IMR-90 (cell line): ENCODE results near the gene DBNDD1. TPM values are rescaled to one million over a fixed set of nuclear protein-coding genes. Genes with fewer than 3 reads are reported as not detected.

Source experiments
- ATAC-seq: fragments of 200-7000 bp; cut with Tn5 transposase; 2 replicates; pipeline ENCODE4 v1.9.1; 2020; ENCODE audit warnings: low read depth, mild to moderate bottlenecking, moderate library complexity
- BruUV-seq: library from RNA; stranded (reverse); fragments of 400-500 nt; replicated peaks from 2 replicates; lab custom pipeline; 2021; lab: Mats Ljungman, UMichigan
- CTCF ChIA-PET: fragments of 300-600 bp; formaldehyde crosslinking; extraction: SDS; loops from one replicate; lab custom pipeline; 2021; ENCODE audit warnings: antibody characterized with exemption; lab: Yijun Ruan, JAX
- POLR2A ChIA-PET: fragments of 300-600 bp; sonication (Branson Sonifier 250); formaldehyde crosslinking; loops from one replicate; lab custom pipeline; 2022; ENCODE audit warnings: antibody characterized with exemption; ENCODE audit not compliant: unreplicated experiment; lab: Charles Lee
- DNase-seq: peaks from one replicate; pipeline ENCODE4 v3.0.0; 2013
- H2AFZ ChIP-seq: replicated peaks from 2 replicates; pipeline ENCODE3; 2013; ENCODE audit warnings: low read length, mild to moderate bottlenecking; ENCODE audit not compliant: poor library complexity
- H2AK5ac ChIP-seq: 2 replicates; pipeline ENCODE4 v1.6.1; 2013; ENCODE audit warnings: low read depth, low read length, inconsistent platforms
- H2AK9ac ChIP-seq: replicated peaks from 2 replicates; pipeline ENCODE3; 2013; ENCODE audit warnings: mild to moderate bottlenecking, low read depth, low read length, moderate library complexity; ENCODE audit not compliant: poor library complexity
- H2BK120ac ChIP-seq: 2 replicates; pipeline ENCODE4 v1.6.1; 2013; ENCODE audit warnings: low read depth, low read length, inconsistent platforms
- H2BK15ac ChIP-seq: 3 replicates; pipeline ENCODE4 v1.6.1; 2013; ENCODE audit warnings: low read depth, low read length, inconsistent platforms
- H2BK20ac ChIP-seq: 2 replicates; pipeline ENCODE4 v1.6.1; 2013; ENCODE audit warnings: low read depth, mild to moderate bottlenecking, inconsistent platforms, low read length, moderate library complexity
- H2BK5ac ChIP-seq: 2 replicates; pipeline ENCODE4 v1.6.1; 2013; ENCODE audit warnings: mild to moderate bottlenecking, low read depth, low read length, inconsistent platforms; ENCODE audit not compliant: poor library complexity, severe bottlenecking
- H3K14ac ChIP-seq: replicated peaks from 2 replicates; pipeline ENCODE4 v1.6.1; 2013; ENCODE audit warnings: low read depth, low read length, inconsistent platforms
- H3K18ac ChIP-seq: 2 replicates; pipeline ENCODE4 v1.6.1; 2013; ENCODE audit warnings: low read depth, low read length, control low read depth
- H3K23ac ChIP-seq: 2 replicates; pipeline ENCODE4 v1.6.1; 2013; ENCODE audit warnings: low read depth, low read length, inconsistent platforms
- H3K27ac ChIP-seq: 2 replicates; pipeline ENCODE4 v1.5.1; 2013; ENCODE audit warnings: mild to moderate bottlenecking, control low read depth, low read length; ENCODE audit not compliant: insufficient read depth
- H3K27me3 ChIP-seq: 2 replicates; pipeline ENCODE4 v1.6.1; 2013; ENCODE audit warnings: low read length; ENCODE audit not compliant: control insufficient read depth, insufficient read depth
- H3K36me3 ChIP-seq: 2 replicates; pipeline ENCODE4 v1.6.1; 2013; ENCODE audit warnings: low read length, mixed read lengths; ENCODE audit not compliant: control insufficient read depth, insufficient read depth
- H3K4ac ChIP-seq: 2 replicates; pipeline ENCODE4 v1.6.1; 2013; ENCODE audit warnings: low read depth, low read length, inconsistent platforms
- H3K4me1 ChIP-seq: 2 replicates; pipeline ENCODE4 v1.6.1; 2013; ENCODE audit warnings: low read length, mixed read lengths; ENCODE audit not compliant: control insufficient read depth, insufficient read depth
- H3K4me2 ChIP-seq: 2 replicates; pipeline ENCODE4 v1.6.1; 2013; ENCODE audit warnings: low read depth, mild to moderate bottlenecking, control low read depth, low read length, moderate library complexity
- H3K4me3 ChIP-seq: 2 replicates; pipeline ENCODE4 v1.5.1; 2013; ENCODE audit warnings: low read depth, mild to moderate bottlenecking, control low read depth, low read length, moderate library complexity; ENCODE audit not compliant: insufficient read depth
- H3K56ac ChIP-seq: 2 replicates; pipeline ENCODE4 v1.6.1; 2013; ENCODE audit warnings: low read length, inconsistent platforms; ENCODE audit not compliant: insufficient read depth; ENCODE audit errors: extremely low read depth
- H3K79me1 ChIP-seq, 2 experiments: 2 replicates each; pipeline ENCODE4 v1.6.1; 2013; ENCODE audit warnings: low read length in 2 of 2, inconsistent platforms in 1 of 2, low read depth in 1 of 2
- H3K9ac ChIP-seq: 2 replicates; pipeline ENCODE4 v1.6.1; 2013; ENCODE audit warnings: low read depth, low read length, control low read depth
- H3K9me1 ChIP-seq: 2 replicates; pipeline ENCODE4 v1.6.1; 2013; ENCODE audit warnings: low read length, inconsistent platforms; ENCODE audit not compliant: insufficient read depth
- H3K9me3 ChIP-seq: 2 replicates; pipeline ENCODE4 v1.6.1; 2013; ENCODE audit warnings: low read length; ENCODE audit not compliant: control insufficient read depth, insufficient read depth
- H4K20me1 ChIP-seq: 2 replicates; pipeline ENCODE4 v1.6.1; 2013; ENCODE audit warnings: low read length, inconsistent platforms; ENCODE audit not compliant: insufficient read depth
- H4K5ac ChIP-seq: 2 replicates; pipeline ENCODE4 v1.6.1; 2013; ENCODE audit warnings: mild to moderate bottlenecking, low read depth, low read length, control low read depth
- H4K8ac ChIP-seq, 2 experiments: 2 replicates each; pipeline ENCODE4 v1.6.1; 2013; ENCODE audit warnings: low read depth in 2 of 2, low read length in 2 of 2, control low read depth in 1 of 2, inconsistent platforms in 1 of 2
- H4K91ac ChIP-seq: 2 replicates; pipeline ENCODE4 v1.6.1; 2013; ENCODE audit warnings: low read depth, low read length, inconsistent platforms; ENCODE audit not compliant: insufficient read depth
- CTCF ChIP-seq: conservative IDR thresholded peaks from 2 replicates; pipeline ENCODE4 v1.5.1; 2012; ENCODE audit warnings: mild to moderate bottlenecking, low read depth, low read length, improper control_type of control experiment
- MXI1 ChIP-seq: IDR thresholded peaks from 2 replicates; pipeline ENCODE4 v1.6.1; 2012; ENCODE audit warnings: low read depth, mild to moderate bottlenecking, low read length, moderate library complexity, borderline replicate concordance
- whole genome bisulfite sequencing, 2 experiments: methylation state at CpG; one replicate each; pipeline versions ENCODE4 v1.1.5 to v1.1.7; 2013; ENCODE audit warnings: missing lambda C conversion rate in 2 of 2; ENCODE audit not compliant: insufficient read length in 1 of 2; ENCODE audit errors: extremely low coverage in 2 of 2; 5-methylcytosine and 5-hydroxymethylcytosine counted together
- dilution Hi-C: fragments of 300-500 bp; cut with HindIII; formaldehyde crosslinking; loops from one replicate; pipeline ENCODE4 v1.14.3; 2018; ENCODE audit warnings: low sequenced_read_pairs; ENCODE audit not compliant: unreplicated experiment
- in situ Hi-C: fragments of 300-500 bp; cut with MboI; formaldehyde crosslinking; loops from 3 replicates; pipeline ENCODE4 v1.14.3; 2019; ENCODE audit warnings: low sequenced_read_pairs, inconsistent platforms, mixed read lengths
- intact Hi-C: fragments of 100-400 bp; cut with micrococcal nuclease; formaldehyde crosslinking; loops from 2 replicates; pipeline ENCODE4 v1.10.0; 2022
- polyA plus RNA-seq, 3 experiments: library from polyadenylated mRNA; depleted of rRNA; stranded (reverse); fragments of >200 nt; gene quantifications; 2 replicates each; pipeline ENCODE4 v1.2.3, GENCODE V29; 2012; ENCODE audit warnings: low replicate concordance in 1 of 3
- total RNA-seq: library from RNA; depleted of rRNA; stranded (reverse); fragments of >200 nt; gene quantifications from 2 replicates; pipeline ENCODE4 v1.2.3, GENCODE V29; 2012

DBNDD1 gene
- total and polyA plus RNA-seq, 2 of the 4 experiments (the other 2 are of a cell fraction): 3.4 to 23.0 TPM

GRCh38 chr16:89956505-89957215, 62.6 kb downstream of the DBNDD1 start:
- Histone ChIP-seq H3K27me3 (no peaks in the 10 kb centered on the region), H4K20me1 (peaks cover 21% of the 10 kb centered on the region), H2AK5ac (no peak overlapping the region), H2BK20ac (no peak overlapping the region), H3K4ac (no peak overlapping the region), H2BK5ac (no peak overlapping the region), H3K23ac (no peak overlapping the region), H3K4me1 (no peaks in the 10 kb centered on the region), H3K9me1 (no peaks in the 10 kb centered on the region; the same call in 1 of the 2 replicates), H3K4me2 (no peak overlapping the region), H2BK120ac (no peak overlapping the region), H3K9me3 (no peaks in the 10 kb centered on the region), H4K5ac (no peak overlapping the region), H2BK15ac (no peak overlapping the region), H3K56ac (no peak overlapping the region), H3K36me3 (peaks cover 47% of the 10 kb centered on the region), H2AK9ac (no peak overlapping the region), H3K14ac (no peak overlapping the region), H4K91ac (no peak overlapping the region), H3K4me3 (no peak overlapping the region), H2AFZ (no peak overlapping the region), H3K18ac (no peak overlapping the region), H3K9ac (no peak overlapping the region), H3K79me1 (peaks cover 9 to 53% of the 10 kb centered on the region in 2 experiments), H4K8ac (no peak overlapping the region), H3K27ac (no peak overlapping the region)
- TF ChIP-seq CTCF: no peak
- no peak for TF ChIP-seq MXI1
- no TSS peak for BruUV-seq
- no peak for ATAC-seq
- intact Hi-C loops (no loop called here), in situ Hi-C loops (no loop called here), dilution Hi-C loops (no loop called here)
- CTCF ChIA-PET: no interaction called here
- WGBS, 2 experiments: 100% methylated on average over 3 of the region's 15 CpGs; no CpG with 5 or more reads in 1 of the 2 experiments
- no peak for DNase-seq
- POLR2A ChIA-PET: no interaction called here
